IPS-18c (cell line): ENCODE results near the gene CADM2.
"Not testable (repeated sequence)": the region's sequence is repeated elsewhere in the genome, so short reads cannot be mapped to it uniquely, and the experiment has no call there.

ENCODE experiments used
- H3K4me3 ChIP-seq: 2 replicates; pipeline ENCODE4 v1.7.0; 2013; ENCODE audit warnings: low read depth, mild to moderate bottlenecking, low read length, moderate library complexity; ENCODE audit not compliant: insufficient read depth
- H3K9me3 ChIP-seq: one replicate; pipeline ENCODE4 v1.6.1; 2013; ENCODE audit warnings: mild to moderate bottlenecking, low read length, moderate library complexity; ENCODE audit not compliant: control insufficient read depth, insufficient read depth

Gene CADM2

GRCh38 chr3:85678713-85679112, 719.9 kb downstream of the CADM2 start:
- Histone ChIP-seq H3K4me3 (no peak overlapping the region), H3K9me3 (no peaks in the 10 kb centered on the region)

GRCh38 chr3:85681906-85682305, 723.1 kb downstream of the CADM2 start:
- H3K4me3 ChIP-seq = no peak overlapping the region
- H3K9me3 ChIP-seq = no peaks in the 10 kb centered on the region

- no peaks in the 10 kb centered on the region for H3K9me3 ChIP-seq
- no peak overlapping the region for H3K4me3 ChIP-seq
These were observed 732.4 kb downstream of the CADM2 start for GRCh38 chr3:85691196-85691595.

- Histone ChIP-seq H3K4me3 (no peak overlapping the region), H3K9me3 (no peaks in the 10 kb centered on the region)
These were observed 738.4 kb downstream of the CADM2 start for GRCh38 chr3:85697156-85697555.

- no peak overlapping the region for H3K4me3 ChIP-seq
- no peaks in the 10 kb centered on the region for H3K9me3 ChIP-seq
These were observed 747.3 kb downstream of the CADM2 start for GRCh38 chr3:85706130-85706529.

- H3K4me3 ChIP-seq, H3K9me3 ChIP-seq: not testable (repeated sequence)
These were observed 749.5 kb downstream of the CADM2 start for GRCh38 chr3:85708325-85708724.

GRCh38 chr3:85709346-85709892, 750.6 kb downstream of the CADM2 start:
- Histone ChIP-seq H3K4me3 (no peak overlapping the region), H3K9me3 (no peaks in the 10 kb centered on the region)

- H3K4me3 ChIP-seq = no peak overlapping the region
These were observed 751.7 kb downstream of the CADM2 start for GRCh38 chr3:85710490-85710889.

GRCh38 chr3:85721409-85722145, 762.8 kb downstream of the CADM2 start:
- H3K4me3 ChIP-seq = no peak overlapping the region; the same call in 1 of the 2 replicates

More at GRCh38 chr3:85710490-85710889, 751.7 kb downstream of the CADM2 start:
- no peaks in the 10 kb centered on the region for H3K9me3 ChIP-seq

GRCh38 chr3:85725809-85726208, 767.0 kb downstream of the CADM2 start:
- no peak overlapping the region for H3K4me3 ChIP-seq
- H3K9me3 ChIP-seq = no peaks in the 10 kb centered on the region

More at GRCh38 chr3:85721409-85722145, 762.8 kb downstream of the CADM2 start:
- no peaks in the 10 kb centered on the region for H3K9me3 ChIP-seq

- H3K9me3 ChIP-seq = no peaks in the 10 kb centered on the region
- H3K4me3 ChIP-seq = no peak overlapping the region
These were observed 767.5 kb downstream of the CADM2 start for GRCh38 chr3:85726241-85726640.

GRCh38 chr3:85737846-85738245, 779.1 kb downstream of the CADM2 start:
- Histone ChIP-seq H3K9me3 (no peaks in the 10 kb centered on the region), H3K4me3 (no peak overlapping the region)

- no peaks in the 10 kb centered on the region for H3K9me3 ChIP-seq
- H3K4me3 ChIP-seq = no peak overlapping the region
These were observed 781.8 kb downstream of the CADM2 start for GRCh38 chr3:85740561-85740960.

GRCh38 chr3:85758442-85758841, 799.7 kb downstream of the CADM2 start:
- Histone ChIP-seq H3K9me3 (no peaks in the 10 kb centered on the region), H3K4me3 (no peak overlapping the region)

- Histone ChIP-seq H3K4me3 (no peak overlapping the region), H3K9me3 (no peaks in the 10 kb centered on the region)
These were observed 801.6 kb downstream of the CADM2 start for GRCh38 chr3:85760342-85760741.

GRCh38 chr3:85780806-85781205, 822.0 kb downstream of the CADM2 start:
- H3K9me3 ChIP-seq = no peaks in the 10 kb centered on the region
- H3K4me3 ChIP-seq = no peak overlapping the region

- Histone ChIP-seq H3K4me3 (no peak overlapping the region), H3K9me3 (no peaks in the 10 kb centered on the region)
These were observed 823.0 kb downstream of the CADM2 start for GRCh38 chr3:85781806-85782205.

- no peak overlapping the region for H3K4me3 ChIP-seq
- no peaks in the 10 kb centered on the region for H3K9me3 ChIP-seq
These were observed 824.5 kb downstream of the CADM2 start for GRCh38 chr3:85783291-85783690.

- Histone ChIP-seq H3K4me3 (no peak overlapping the region), H3K9me3 (no peaks in the 10 kb centered on the region)
These were observed 827.0 kb downstream of the CADM2 start for GRCh38 chr3:85785766-85786165.
